GM18909 (cell line): ENCODE results near the gene ABHD12.
A peak's percentile ranks its signal among the peaks of the same experiment; 100 is the strongest.

Experiments used
- ATAC-seq: cut with Tn5 transposase; IDR thresholded peaks from one replicate; pipeline ENCODE4 v1.9.1; 2021; ENCODE audit warnings: mild to moderate bottlenecking; ENCODE audit not compliant: unreplicated experiment, poor library complexity

Gene ABHD12

GRCh38 chr20:25310921-25311728 lies 79.5 kb downstream of the ABHD12 start:
- ATAC-seq, result no peak

DNA sequence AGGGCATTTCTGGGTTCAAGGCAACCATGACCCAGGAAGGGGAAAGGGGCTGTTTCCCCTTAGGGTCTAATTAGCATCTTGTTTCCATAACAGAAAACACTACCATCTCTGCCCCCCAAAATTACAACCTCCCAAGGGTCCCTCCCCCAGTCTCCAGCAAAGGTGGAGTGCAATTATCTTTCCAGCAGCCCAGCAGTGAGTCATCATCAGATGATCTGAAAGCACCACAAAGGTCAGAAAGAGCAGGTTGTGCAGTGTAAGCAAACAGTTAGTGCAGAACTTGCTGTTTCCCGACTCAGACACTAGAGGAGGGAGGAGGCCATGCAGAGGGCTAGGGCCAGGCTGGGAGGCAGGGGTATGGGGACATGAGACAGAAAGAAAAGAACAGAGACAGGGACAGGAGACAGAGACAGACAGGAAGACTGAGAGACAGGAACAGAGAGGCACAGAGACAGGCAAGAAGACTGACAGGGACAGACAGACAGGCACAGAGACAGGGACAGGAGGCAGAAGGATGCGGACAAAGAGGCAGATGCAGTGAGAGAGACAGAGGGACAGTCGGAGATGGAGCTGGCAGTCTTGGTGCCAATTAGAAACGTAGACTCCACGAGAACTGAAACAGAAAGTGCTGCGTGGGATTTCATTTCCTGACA lies 80.2 kb downstream of the ABHD12 start:
- ATAC-seq, result peak; percentile 91

GRCh38 chr20:25309395-25310267 lies 81.0 kb downstream of the ABHD12 start:
- peak; percentile 1 for ATAC-seq

- no peak for ATAC-seq
These were observed 81.8 kb downstream of the ABHD12 start for GRCh38 chr20:25308671-25309394.

- ATAC-seq, result no peak
These were observed 82.5 kb downstream of the ABHD12 start for GRCh38 chr20:25308083-25308491.

- ATAC-seq, result no peak
These were observed 83.4 kb downstream of the ABHD12 start for GRCh38 chr20:25306991-25307903.

GRCh38 chr20:25304025-25304549 lies 86.5 kb downstream of the ABHD12 start:
- no peak for ATAC-seq

- no peak for ATAC-seq
These were observed 87.2 kb downstream of the ABHD12 start for GRCh38 chr20:25303292-25304024.

DNA sequence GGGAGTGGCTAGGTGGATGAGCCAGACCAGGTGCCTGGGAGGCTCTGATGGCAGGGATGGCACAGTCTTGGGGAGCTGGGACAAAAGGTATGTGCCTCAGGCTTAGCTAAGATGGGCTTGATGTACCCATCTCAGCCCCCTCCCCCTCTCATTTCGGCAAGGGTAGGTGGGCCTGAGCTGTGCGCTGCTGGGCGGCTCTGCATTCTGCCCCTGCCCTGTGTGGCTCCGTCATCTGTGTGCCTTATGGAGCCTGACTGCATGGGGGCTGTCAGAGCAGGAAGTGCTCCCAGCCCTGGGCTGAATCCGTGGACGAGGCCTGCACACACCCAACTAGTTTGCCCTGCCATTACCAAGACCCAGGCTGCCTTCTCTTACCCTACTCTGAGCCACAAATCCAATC lies 88.0 kb downstream of the ABHD12 start:
- no peak for ATAC-seq

GRCh38 chr20:25301357-25301920 lies 89.2 kb downstream of the ABHD12 start:
- no peak for ATAC-seq

DNA sequence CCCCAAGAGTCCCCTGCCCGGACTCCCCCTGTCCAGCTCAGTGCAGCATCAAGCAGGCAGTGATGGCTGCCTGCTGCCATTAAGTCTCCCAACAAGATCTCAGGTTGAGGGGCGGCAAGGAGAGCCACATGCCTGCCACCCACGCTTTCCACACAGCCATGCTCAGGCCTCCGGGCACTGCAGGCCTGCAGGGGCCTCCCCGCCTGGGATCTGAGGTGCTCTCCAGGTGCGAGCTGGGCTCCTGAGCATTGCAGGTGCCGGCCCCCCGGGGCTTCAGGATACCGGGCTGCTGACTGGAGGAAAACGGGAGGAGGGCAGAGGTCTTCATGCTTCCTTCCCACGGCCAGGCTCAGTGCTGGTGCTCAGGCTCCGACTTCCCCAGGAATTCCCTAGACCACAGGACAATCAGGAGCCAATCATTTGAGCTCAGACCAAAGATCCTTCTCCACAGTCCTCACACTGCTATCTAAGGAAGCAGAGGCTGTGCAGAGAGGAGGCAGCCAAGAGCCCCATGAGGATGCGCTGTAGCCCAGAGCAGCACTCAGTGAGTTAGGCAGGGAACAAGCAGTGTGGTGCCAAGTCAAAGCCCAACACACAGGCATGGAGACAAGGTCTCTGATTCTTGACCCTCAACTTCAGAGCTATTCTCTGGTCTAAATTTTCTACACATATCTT lies 90.0 kb downstream of the ABHD12 start:
- ATAC-seq, result no peak

DNA sequence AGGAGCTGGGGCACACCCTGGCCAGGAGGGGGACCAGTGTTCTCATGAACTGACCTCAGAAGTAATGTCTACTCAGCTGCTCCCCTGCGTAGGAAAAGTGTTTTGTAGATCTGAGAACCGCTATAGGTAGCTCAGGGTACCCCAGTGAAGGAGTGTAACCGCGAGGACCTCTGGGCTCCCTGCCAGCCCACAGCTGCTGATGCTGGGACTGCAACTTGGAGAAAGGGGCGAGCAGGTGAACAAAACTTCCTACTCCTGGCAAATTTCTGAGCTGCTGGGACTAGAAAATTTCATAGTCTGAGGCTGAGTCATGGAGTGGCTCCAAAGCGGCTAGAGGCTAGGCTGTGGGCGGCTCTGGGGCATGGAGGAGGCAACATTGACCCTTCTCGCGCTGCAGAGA lies 90.8 kb downstream of the ABHD12 start:
- no peak for ATAC-seq

DNA sequence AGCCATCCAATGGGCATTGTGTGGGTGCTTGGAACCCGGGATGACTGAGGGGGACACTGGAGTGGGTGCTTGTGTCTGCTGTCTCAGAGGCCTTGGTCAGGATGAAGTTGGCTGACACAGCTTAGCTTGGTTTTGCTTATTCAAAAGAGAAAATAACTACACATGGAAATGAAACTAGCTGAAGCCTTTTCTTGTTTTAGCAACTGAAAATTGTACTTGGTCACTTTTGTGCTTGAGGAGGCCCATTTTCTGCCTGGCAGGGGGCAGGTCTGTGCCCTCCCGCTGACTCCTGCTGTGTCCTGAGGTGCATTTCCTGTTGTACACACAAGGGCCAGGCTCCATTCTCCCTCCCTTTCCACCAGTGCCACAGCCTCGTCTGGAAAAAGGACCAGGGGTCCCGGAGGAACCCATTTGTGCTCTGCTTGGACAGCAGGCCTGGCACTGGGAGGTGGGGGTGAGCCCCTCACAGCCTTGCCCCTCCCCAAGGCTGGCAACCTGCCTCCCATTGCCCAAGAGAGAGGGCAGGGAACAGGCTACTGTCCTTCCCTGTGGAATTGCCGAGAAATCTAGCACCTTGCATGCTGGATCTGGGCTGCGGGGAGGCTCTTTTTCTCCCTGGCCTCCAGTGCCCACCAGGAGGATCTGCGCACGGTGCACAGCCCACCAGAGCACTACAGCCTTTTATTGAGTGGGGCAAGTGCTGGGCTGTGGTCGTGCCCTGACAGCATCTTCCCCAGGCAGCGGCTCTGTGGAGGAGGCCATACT lies 93.3 kb downstream of the ABHD12 start:
- peak; percentile 67 for ATAC-seq

DNA sequence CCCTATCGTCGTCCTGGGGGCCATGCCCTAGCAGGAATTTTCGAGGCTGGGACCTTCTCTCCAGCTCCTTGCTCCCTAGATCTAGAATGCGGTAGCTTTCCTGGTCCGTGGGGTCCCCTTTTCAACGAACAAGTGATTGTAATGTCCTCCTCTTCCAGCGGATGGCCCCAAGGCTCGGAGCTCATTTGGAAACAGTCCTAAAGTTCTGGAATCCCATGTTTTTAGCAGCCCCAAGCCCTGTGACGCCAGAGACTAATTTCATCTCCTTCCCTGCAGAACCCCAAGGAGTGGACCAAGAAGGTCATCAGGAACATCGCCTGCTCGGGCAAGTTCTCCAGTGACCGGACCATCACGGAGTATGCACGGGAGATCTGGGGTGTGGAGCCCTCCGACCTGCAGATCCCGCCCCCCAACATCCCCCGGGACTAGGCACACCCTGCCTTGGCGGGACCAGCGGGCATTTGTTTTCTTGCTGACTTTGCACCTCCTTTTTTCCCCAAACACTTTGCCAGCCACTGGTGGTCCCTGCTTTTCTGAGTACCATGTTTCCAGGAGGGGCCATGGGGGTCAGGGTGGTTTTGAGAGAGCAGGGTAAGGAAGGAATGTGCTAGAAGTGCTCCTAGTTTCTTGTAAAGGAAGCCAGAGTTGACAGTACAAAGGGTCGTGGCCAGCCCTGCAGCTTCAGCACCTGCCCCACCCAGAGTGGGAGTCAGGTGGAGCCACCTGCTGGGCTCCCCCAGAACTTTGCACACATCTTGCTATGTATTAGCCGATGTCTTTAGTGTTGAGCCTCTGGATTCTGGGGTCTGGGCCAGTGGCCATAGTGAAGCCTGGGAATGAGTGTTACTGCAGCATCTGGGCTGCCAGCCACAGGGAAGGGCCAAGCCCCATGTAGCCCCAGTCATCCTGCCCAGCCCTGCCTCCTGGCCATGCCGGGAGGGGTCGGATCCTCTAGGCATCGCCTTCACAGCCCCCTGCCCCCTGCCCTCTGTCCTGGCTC lies 94.2 kb downstream of the ABHD12 start:
- peak; percentile 37 for ATAC-seq

GRCh38 chr20:25295386-25296093 lies 95.1 kb downstream of the ABHD12 start:
- no peak for ATAC-seq
